Testis (tissue), 3 donors: ENCODE data around the gene NOX3. TPM values are rescaled to one million over a fixed set of nuclear protein-coding genes. Genes with fewer than 3 reads are reported as not detected.

Experiments
- DNase-seq: peaks from one replicate; pipeline ENCODE4 v3.0.0-alpha.2; 2019
- H3K27ac ChIP-seq, 2 donors: fragments of 200-600 bp; sonication (generic); one replicate each; pipeline ENCODE4 v1.5.1; 2019
- H3K27me3 ChIP-seq: fragments of 200-600 bp; sonication (generic); one replicate; pipeline ENCODE4 v1.5.1; 2019
- H3K36me3 ChIP-seq: fragments of 200-600 bp; sonication (generic); one replicate; pipeline ENCODE4 v1.5.1; 2017; ENCODE audit warnings: low read depth; ENCODE audit errors: missing control alignments
- H3K4me1 ChIP-seq: fragments of 200-600 bp; sonication (generic); one replicate; pipeline ENCODE4 v1.5.1; 2019
- H3K4me3 ChIP-seq, 2 donors: fragments of 200-600 bp; sonication (generic); one replicate each; pipeline ENCODE4 v1.5.1; 2017 to 2019
- H3K9me3 ChIP-seq: fragments of 200-600 bp; sonication (generic); one replicate; pipeline ENCODE4 v1.5.1; 2017
- CTCF ChIP-seq, 3 experiments: fragments of 450-650 bp in 2 of 3; fragments of 200-600 bp in 1 of 3; sonication (generic) in 1 of 3; IDR thresholded peaks; one replicate each; pipeline ENCODE4 v1.5.1; 2016 to 2019; ENCODE audit warnings: antibody characterized with exemption in 3 of 3, mild to moderate bottlenecking in 2 of 3, moderate library complexity in 1 of 3
- POLR2A ChIP-seq: fragments of 450-650 bp; IDR thresholded peaks from one replicate; pipeline ENCODE4 v1.6.1; 2017; ENCODE audit warnings: antibody characterized with exemption, mild to moderate bottlenecking, moderate library complexity
- WGBS, 2 donors: methylation state at CpG; one replicate each; pipeline ENCODE4 v1.1.5; 2018; 5-methylcytosine and 5-hydroxymethylcytosine counted together
- intact Hi-C: fragments of 100-400 bp; cut with DNase I; formaldehyde crosslinking; loops from one replicate; pipeline ENCODE4 v1.15.1; 2023; ENCODE audit warnings: low total_unique reads
- polyA plus RNA-seq: library from polyadenylated mRNA; stranded (reverse); fragments of 350-450 nt; fragmentation: Illumina TruSeq; extraction: RNeasy Lipid Tissue Mini Kit (QIAGEN cat#74804); gene quantifications from one replicate; pipeline ENCODE4 v1.2.3, GENCODE V29; 2014; ENCODE audit warnings: low read depth, low replicate concordance; ENCODE audit not compliant: insufficient read depth
- total RNA-seq, 2 donors: library from RNA; depleted of rRNA; stranded (reverse); fragments of >200 nt; gene quantifications; one replicate each; pipeline ENCODE4 v1.2.3, GENCODE V29; 2016

Gene NOX3
- total and polyA plus RNA-seq, 3 donors from 2014 or later: not detected

GRCh38 chr6:155434829-155435423, 20.7 kb downstream of the NOX3 start:
- H3K4me1 ChIP-seq: peaks cover 6% of the 10 kb centered on the region
- intact Hi-C loops: no loop called here
- WGBS, 2 donors: 71 to 76% methylated on average over 13 of the region's 13 CpGs
- TF ChIP-seq CTCF (IDR thresholded peaks at IDR 0.05) (no peak), POLR2A (no peak)
- H3K27me3 ChIP-seq: no peaks in the 10 kb centered on the region
- H3K9me3 ChIP-seq: no peaks in the 10 kb centered on the region
- DNase-seq: no peak
- H3K4me3 ChIP-seq: no peak overlapping the region
- H3K27ac ChIP-seq: no peak overlapping the region
- H3K36me3 ChIP-seq: no peaks in the 10 kb centered on the region

- H3K4me3 ChIP-seq: no peak overlapping the region
- H3K4me1 ChIP-seq: peaks cover 6% of the 10 kb centered on the region
- intact Hi-C loops: no loop called here
- no peaks in the 10 kb centered on the region for H3K36me3 ChIP-seq
- H3K27me3 ChIP-seq: no peaks in the 10 kb centered on the region
- 62 to 69% methylated on average over 8 of the region's 8 CpGs for WGBS, 2 donors
- TF ChIP-seq CTCF (IDR thresholded peaks at IDR 0.05): no peak
- no peak for TF ChIP-seq POLR2A
- no peak overlapping the region for H3K27ac ChIP-seq
- H3K9me3 ChIP-seq: no peaks in the 10 kb centered on the region
- DNase-seq: no peak
Observed at GRCh38 chr6:155434096-155434495, 21.5 kb downstream of the NOX3 start.

- 89 to 94% methylated on average over 5 of the region's 5 CpGs for WGBS, 2 donors
- H3K4me3 ChIP-seq: no peak overlapping the region
- intact Hi-C loops: no loop called here
Observed at GRCh38 chr6:155432293-155432692, 23.3 kb downstream of the NOX3 start.

GRCh38 chr6:155429321-155429893, 26.2 kb downstream of the NOX3 start:
- Histone ChIP-seq H3K9me3 (no peaks in the 10 kb centered on the region), H3K36me3 (no peaks in the 10 kb centered on the region), H3K4me3 (no peak overlapping the region), H3K4me1 (no peaks in the 10 kb centered on the region), H3K27me3 (no peaks in the 10 kb centered on the region), H3K27ac (no peak overlapping the region)
- no peak for DNase-seq
- intact Hi-C loops: no loop called here
- 88 to 92% methylated on average over 2 of the region's 2 CpGs for WGBS, 2 donors
- TF ChIP-seq POLR2A: no peak
- no peak for TF ChIP-seq CTCF (IDR thresholded peaks at IDR 0.05)

More at GRCh38 chr6:155432293-155432692, 23.3 kb downstream of the NOX3 start:
- no peak for DNase-seq
- peaks cover 5% of the 10 kb centered on the region for H3K4me1 ChIP-seq
- no peaks in the 10 kb centered on the region for H3K27me3 ChIP-seq
- no peaks in the 10 kb centered on the region for H3K9me3 ChIP-seq
- H3K36me3 ChIP-seq: no peaks in the 10 kb centered on the region
- no peak for TF ChIP-seq POLR2A
- TF ChIP-seq CTCF (IDR thresholded peaks at IDR 0.05): no peak
- no peak overlapping the region for H3K27ac ChIP-seq
